Ascending aorta (tissue), 2 donors: ENCODE data around the gene TAOK2. TPM values are rescaled to one million over a fixed set of nuclear protein-coding genes. Genes with fewer than 3 reads are reported as not detected.
"Not testable (repeated sequence)": the region's sequence is repeated elsewhere in the genome, so short reads cannot be mapped to it uniquely, and the experiment has no call there.

ENCODE experiments used
- DNase-seq, 2 donors: peaks; one replicate each; pipeline ENCODE4 v3.0.0-alpha.2; 2019; ENCODE audit warnings: low spot score in 2 of 2
- H3K27ac ChIP-seq, 2 donors: fragments of 200-600 bp; sonication (generic); one replicate each; pipeline ENCODE4 v1.5.1; 2016 to 2017; ENCODE audit warnings: mild to moderate bottlenecking in 1 of 2
- H3K27me3 ChIP-seq: fragments of 200-600 bp; sonication (generic); one replicate; pipeline ENCODE4 v1.5.1; 2017
- H3K36me3 ChIP-seq, 2 donors: fragments of 200-600 bp; sonication (generic); one replicate each; pipeline ENCODE4 v1.5.1; 2016
- H3K4me1 ChIP-seq, 2 donors: fragments of 200-600 bp; sonication (generic); one replicate each; pipeline ENCODE4 v1.5.1; 2016 to 2017; ENCODE audit warnings: mild to moderate bottlenecking in 1 of 2
- H3K4me3 ChIP-seq, 2 donors: fragments of 200-600 bp; sonication (generic); one replicate each; pipeline ENCODE4 v1.5.1; 2016 to 2017; ENCODE audit warnings: mild to moderate bottlenecking in 1 of 2
- H3K9me3 ChIP-seq, 2 donors: fragments of 200-600 bp; sonication (generic); one replicate each; pipeline ENCODE4 v1.5.1; 2016
- intact Hi-C: fragments of 100-400 bp; cut with DNase I; formaldehyde crosslinking; loops from one replicate; pipeline ENCODE4 v1.15.1; 2023
- total RNA-seq: library from RNA; depleted of rRNA; stranded (reverse); fragments of >200 nt; gene quantifications from one replicate; pipeline ENCODE4 v1.1.0, GENCODE V29; 2016
- TF ChIP-seq, protein P1 (sequence below), 3 experiments: fragments of 200-600 bp in 2 of 3; fragments of 450-650 bp in 1 of 3; sonication (generic) in 2 of 3; IDR thresholded peaks; one replicate each; pipeline ENCODE4 v1.5.1; 2016 to 2019; ENCODE audit warnings: antibody characterized with exemption in 3 of 3, mild to moderate bottlenecking in 1 of 3, moderate library complexity in 1 of 3

The TAOK2 gene
- total RNA-seq, 1 donor from 2014 or later, result 101 TPM

DNA sequence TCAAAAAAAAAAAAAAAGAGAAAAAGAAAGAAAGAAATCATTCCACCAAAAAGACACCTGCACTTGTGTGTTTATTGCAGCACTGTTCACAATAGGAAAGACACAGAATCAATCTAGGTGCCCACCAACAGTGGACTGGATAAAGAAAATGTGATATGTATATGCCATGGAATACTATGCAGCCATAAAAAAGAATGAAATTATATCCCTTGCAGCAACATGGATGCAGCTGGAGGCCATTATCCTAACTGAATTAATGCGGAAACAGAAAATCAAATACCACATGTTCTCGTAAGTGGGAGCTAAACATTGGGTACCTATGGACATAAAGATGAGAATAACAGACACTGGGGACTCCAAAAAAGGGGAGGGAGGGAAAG is 43.6 kb downstream of the TAOK2 start:
- Histone ChIP-seq H3K27ac (no peak overlapping the region), H3K4me3 (no peak overlapping the region), H3K9me3 (no peaks in the 10 kb centered on the region), H3K27me3 (no peaks in the 10 kb centered on the region), H3K4me1 (no peaks in the 10 kb centered on the region), H3K36me3 (no peaks in the 10 kb centered on the region)
- TF ChIP-seq, protein P1, sequence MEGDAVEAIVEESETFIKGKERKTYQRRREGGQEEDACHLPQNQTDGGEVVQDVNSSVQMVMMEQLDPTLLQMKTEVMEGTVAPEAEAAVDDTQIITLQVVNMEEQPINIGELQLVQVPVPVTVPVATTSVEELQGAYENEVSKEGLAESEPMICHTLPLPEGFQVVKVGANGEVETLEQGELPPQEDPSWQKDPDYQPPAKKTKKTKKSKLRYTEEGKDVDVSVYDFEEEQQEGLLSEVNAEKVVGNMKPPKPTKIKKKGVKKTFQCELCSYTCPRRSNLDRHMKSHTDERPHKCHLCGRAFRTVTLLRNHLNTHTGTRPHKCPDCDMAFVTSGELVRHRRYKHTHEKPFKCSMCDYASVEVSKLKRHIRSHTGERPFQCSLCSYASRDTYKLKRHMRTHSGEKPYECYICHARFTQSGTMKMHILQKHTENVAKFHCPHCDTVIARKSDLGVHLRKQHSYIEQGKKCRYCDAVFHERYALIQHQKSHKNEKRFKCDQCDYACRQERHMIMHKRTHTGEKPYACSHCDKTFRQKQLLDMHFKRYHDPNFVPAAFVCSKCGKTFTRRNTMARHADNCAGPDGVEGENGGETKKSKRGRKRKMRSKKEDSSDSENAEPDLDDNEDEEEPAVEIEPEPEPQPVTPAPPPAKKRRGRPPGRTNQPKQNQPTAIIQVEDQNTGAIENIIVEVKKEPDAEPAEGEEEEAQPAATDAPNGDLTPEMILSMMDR (IDR thresholded peaks at IDR 0.05), result no peak
- DNase-seq, result no peak
- intact Hi-C loops, result no loop called here

DNA sequence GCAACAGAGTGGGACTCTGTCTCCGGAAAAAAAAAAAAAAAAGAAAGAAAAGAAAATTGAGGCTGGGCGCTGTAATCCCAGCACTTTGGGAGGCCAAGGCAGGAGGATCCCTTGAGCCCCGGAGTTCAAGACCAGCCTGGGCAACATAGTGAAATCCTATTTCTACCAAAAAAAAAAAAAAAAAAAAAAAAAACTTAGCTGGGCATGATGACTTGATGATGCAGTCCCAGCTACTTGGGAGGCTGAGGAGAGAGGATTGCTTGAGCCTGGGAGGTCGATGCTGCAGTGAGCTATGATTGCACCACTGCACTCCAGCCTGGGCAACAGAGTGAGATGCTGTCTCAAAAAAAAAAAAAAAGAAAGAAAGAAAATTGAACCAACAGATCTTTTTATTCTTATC is 44.3 kb downstream of the TAOK2 start:
- H3K9me3 ChIP-seq, H3K27ac ChIP-seq, H3K4me1 ChIP-seq, H3K4me3 ChIP-seq, intact Hi-C loops, H3K27me3 ChIP-seq, DNase-seq, H3K36me3 ChIP-seq: not testable (repeated sequence)

DNA sequence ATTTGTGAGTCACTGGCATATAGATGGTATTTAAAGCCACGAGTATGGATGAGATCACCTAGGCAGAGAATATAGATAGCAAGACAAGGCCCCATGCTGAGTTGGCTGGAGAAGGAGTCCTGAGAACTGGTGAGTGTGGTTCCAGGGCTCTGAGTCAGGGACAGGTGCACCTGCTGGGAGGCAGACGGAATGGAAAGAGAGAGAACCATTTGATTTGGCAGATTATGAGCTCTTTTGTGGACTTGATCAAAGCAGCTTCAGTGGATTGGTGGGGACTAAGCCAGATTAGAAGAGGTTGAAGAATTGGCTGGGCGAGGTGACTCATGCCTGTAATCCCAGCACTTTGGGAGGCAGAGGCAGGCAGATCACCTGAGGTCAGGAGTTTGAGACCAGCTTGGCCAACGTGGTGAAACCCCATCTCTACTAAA is 45.1 kb downstream of the TAOK2 start:
- TF ChIP-seq, protein P1 (IDR thresholded peaks at IDR 0.05), result no peak
- H3K9me3 ChIP-seq, result no peaks in the 10 kb centered on the region
- no peaks in the 10 kb centered on the region for H3K36me3 ChIP-seq
- DNase-seq, result no peak
- H3K4me1 ChIP-seq, result no peaks in the 10 kb centered on the region
- intact Hi-C loops, result no loop called here
- no peaks in the 10 kb centered on the region for H3K27me3 ChIP-seq
- H3K4me3 ChIP-seq, result no peak overlapping the region
- H3K27ac ChIP-seq, result no peak overlapping the region

DNA sequence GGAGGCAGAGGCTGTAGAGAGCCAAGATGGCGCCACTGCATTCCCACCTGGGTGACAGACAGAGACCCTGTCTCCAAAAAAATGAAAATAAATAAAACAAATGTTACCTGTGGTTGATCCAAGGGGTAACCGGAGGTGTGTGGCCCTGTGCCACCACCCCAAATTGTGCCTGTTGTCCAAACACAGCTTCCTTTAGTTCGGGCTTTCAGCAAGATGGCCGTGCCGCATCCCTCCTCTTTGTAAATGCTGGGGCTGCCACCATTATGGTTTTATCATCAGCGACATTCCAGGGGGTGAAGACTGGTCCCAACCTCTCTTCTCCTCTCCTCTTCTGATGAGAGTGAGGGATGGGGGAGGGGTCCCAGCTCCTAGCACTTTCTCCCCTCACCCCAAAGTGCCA is 49.2 kb downstream of the TAOK2 start, which contains the start of gene C16orf92:
C16orf92 (plus strand) TSS at position 312 of the 400 bp plus-strand sequence. CDS start 143 bp downstream, outside the sequence.
- no peaks in the 10 kb centered on the region for H3K4me1 ChIP-seq
- DNase-seq, result no peak
- no peaks in the 10 kb centered on the region for H3K9me3 ChIP-seq
- H3K27me3 ChIP-seq, result no peaks in the 10 kb centered on the region
- intact Hi-C loops, result no loop called here
- H3K4me3 ChIP-seq, result no peak within 1 kb of the TSS
- H3K27ac ChIP-seq, result no peak within 1 kb of the TSS
- no peaks in the 10 kb centered on the region for H3K36me3 ChIP-seq
- TF ChIP-seq, protein P1 (IDR thresholded peaks at IDR 0.05), result no peak

DNA sequence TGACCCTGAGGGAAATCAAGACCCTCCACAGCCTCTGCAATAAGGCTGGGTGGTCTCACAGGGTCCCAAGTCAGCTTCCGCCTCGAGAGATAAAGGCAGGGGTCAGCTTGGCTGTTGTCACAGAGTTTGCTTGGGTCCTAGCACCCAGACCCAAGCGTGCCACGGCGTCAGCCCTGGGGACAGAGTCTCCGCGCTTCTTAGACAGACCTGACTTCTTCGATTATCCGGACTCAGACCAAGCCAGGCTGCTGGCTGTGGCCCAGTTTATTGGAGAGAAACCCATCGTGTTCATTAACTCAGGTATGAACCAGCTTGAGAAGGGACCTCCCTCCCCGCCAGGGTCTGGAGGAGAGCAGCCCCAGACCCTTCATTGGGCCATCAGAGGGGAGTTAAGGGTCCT is 49.9 kb downstream of the TAOK2 start:
- H3K27me3 ChIP-seq, result peaks cover under 1% of the 10 kb centered on the region
- no peak overlapping the region for H3K4me3 ChIP-seq
- DNase-seq, result no peak
- H3K27ac ChIP-seq, result no peak overlapping the region
- H3K9me3 ChIP-seq, result no peaks in the 10 kb centered on the region
- H3K4me1 ChIP-seq, result no peaks in the 10 kb centered on the region
- TF ChIP-seq, protein P1 (IDR thresholded peaks at IDR 0.05), result no peak
- intact Hi-C loops, result no loop called here
- H3K36me3 ChIP-seq, result no peaks in the 10 kb centered on the region

DNA sequence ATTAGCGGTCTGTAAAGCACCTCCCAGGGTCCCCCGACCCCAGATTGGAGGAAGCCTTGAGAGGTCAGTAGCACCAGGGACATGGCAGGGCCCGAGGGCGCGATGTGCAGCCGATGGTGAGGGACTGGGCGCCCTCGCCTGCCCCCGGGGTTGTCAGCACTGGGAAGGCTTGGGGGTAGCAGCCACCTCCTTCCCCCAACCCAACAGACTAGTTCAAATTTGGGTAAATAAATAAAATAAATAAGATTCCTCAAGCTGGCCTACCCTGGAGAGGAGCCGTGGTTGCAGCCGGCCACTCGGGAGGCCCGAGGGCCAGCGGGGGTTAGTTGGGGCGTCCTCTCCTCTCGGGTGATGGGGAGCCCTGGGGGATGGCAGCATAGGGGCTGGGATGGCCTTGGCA is 50.8 kb downstream of the TAOK2 start:
- TF ChIP-seq, protein P1 (IDR thresholded peaks at IDR 0.05), result no peak
- no peak for DNase-seq
- H3K4me3 ChIP-seq, result no peak overlapping the region
- no peaks in the 10 kb centered on the region for H3K36me3 ChIP-seq
- intact Hi-C loops, result no loop called here
- H3K27ac ChIP-seq, result no peak overlapping the region
- H3K4me1 ChIP-seq, result no peaks in the 10 kb centered on the region
- H3K27me3 ChIP-seq, result peaks cover 4% of the 10 kb centered on the region
- no peaks in the 10 kb centered on the region for H3K9me3 ChIP-seq
